HepG2 (cell line): ENCODE data around the gene ICAM3. TPM values are rescaled to one million over a fixed set of nuclear protein-coding genes. Genes with fewer than 3 reads are reported as not detected.

Experiments used
- ARNT2 ChIP-seq: sonication (generic); formaldehyde crosslinking; IDR thresholded peaks from 2 replicates; pipeline ENCODE4 v1.8.0; 2022; ENCODE audit warnings: mild to moderate bottlenecking, low read depth, missing genetic modification reagents, moderate library complexity
- ASH2L ChIP-seq: fragments of 300-600, 200-600 bp; sonication (generic); IDR thresholded peaks from 2 replicates; pipeline ENCODE4 v1.7.0; 2017; ENCODE audit warnings: low read depth, mild to moderate bottlenecking, moderate library complexity, mixed read lengths, low read length; ENCODE audit not compliant: insufficient read length
- CHCHD3 ChIP-seq: sonication (generic); formaldehyde crosslinking; IDR thresholded peaks from 2 replicates; pipeline ENCODE4 v1.8.0; 2022; ENCODE audit warnings: mild to moderate bottlenecking, missing genetic modification reagents, moderate library complexity
- ERF ChIP-seq: IDR thresholded peaks from 2 replicates; pipeline ENCODE4 v1.6.1; 2018; ENCODE audit warnings: missing biosample characterization, missing genetic modification reagents
- EZH2 ChIP-seq: conservative IDR thresholded peaks from 2 replicates; pipeline ENCODE4 v1.6.1; 2012; ENCODE audit warnings: mild to moderate bottlenecking, low read depth, low read length, moderate library complexity
- FLYWCH1 ChIP-seq: sonication (generic); formaldehyde crosslinking; IDR thresholded peaks from 2 replicates; pipeline ENCODE4 v1.8.1; 2023; ENCODE audit warnings: mild to moderate bottlenecking, missing genetic modification reagents
- HIVEP1 ChIP-seq: sonication (generic); formaldehyde crosslinking; IDR thresholded peaks from 2 replicates; pipeline ENCODE4 v1.4.0; 2020; ENCODE audit warnings: mild to moderate bottlenecking, missing genetic modification reagents
- HNRNPH1 ChIP-seq: fragments of 200-400 bp; formaldehyde crosslinking; optimal IDR thresholded peaks from 2 replicates; pipeline ENCODE3; 2017; ENCODE audit warnings: mild to moderate bottlenecking, low read depth, low read length
- KDM2A ChIP-seq: sonication (generic); formaldehyde crosslinking; IDR thresholded peaks from 2 replicates; pipeline ENCODE4 v1.4.0; 2020; ENCODE audit warnings: low read depth, missing genetic modification reagents, borderline replicate concordance
- KDM6A ChIP-seq: IDR thresholded peaks from 2 replicates; pipeline ENCODE4 v1.6.1; 2016; ENCODE audit warnings: low read depth
- MED13 ChIP-seq: sonication (generic); formaldehyde crosslinking; IDR thresholded peaks from 2 replicates; pipeline ENCODE4 v1.5.0; 2020; ENCODE audit warnings: missing genetic modification reagents
- NCOA2 ChIP-seq: sonication (generic); formaldehyde crosslinking; IDR thresholded peaks from 2 replicates; pipeline ENCODE4 v1.8.0; 2022; ENCODE audit warnings: inconsistent platforms
- NR2C2 ChIP-seq: sonication (generic); formaldehyde crosslinking; IDR thresholded peaks from 2 replicates; pipeline ENCODE4 v1.4.0; 2020; ENCODE audit warnings: missing genetic modification reagents, mild to moderate bottlenecking, moderate library complexity, borderline replicate concordance
- REL ChIP-seq: sonication (generic); formaldehyde crosslinking; conservative IDR thresholded peaks from 2 replicates; pipeline ENCODE4 v1.8.0; 2022; ENCODE audit warnings: mild to moderate bottlenecking, missing genetic modification reagents, moderate library complexity
- REXO4 ChIP-seq: sonication (generic); formaldehyde crosslinking; IDR thresholded peaks from 2 replicates; pipeline ENCODE4 v1.8.0; 2022; ENCODE audit warnings: missing genetic modification reagents, mild to moderate bottlenecking, borderline replicate concordance
- RNF2 ChIP-seq: fragments of 450-650 bp; conservative IDR thresholded peaks from 2 replicates; pipeline ENCODE4 v1.6.1; 2016; ENCODE audit warnings: low read depth
- SATB2 ChIP-seq: sonication (generic); formaldehyde crosslinking; IDR thresholded peaks from 2 replicates; pipeline ENCODE4 v1.5.0; 2020; ENCODE audit warnings: missing genetic modification reagents
- SIN3A ChIP-seq: IDR thresholded peaks from 2 replicates; pipeline ENCODE4 v1.6.1; 2011; ENCODE audit warnings: low read depth, mild to moderate bottlenecking, control low read depth, low read length, borderline replicate concordance
- ZNF101 ChIP-seq: sonication (generic); formaldehyde crosslinking; IDR thresholded peaks from 2 replicates; pipeline ENCODE4 v1.4.0; 2020; ENCODE audit warnings: mild to moderate bottlenecking, low read depth, missing genetic modification reagents, borderline replicate concordance
- ZNF556 ChIP-seq: sonication (generic); formaldehyde crosslinking; IDR thresholded peaks from 2 replicates; pipeline ENCODE4 v1.4.0; 2020; ENCODE audit warnings: mild to moderate bottlenecking, missing genetic modification reagents, borderline replicate concordance
- ZNF563 ChIP-seq: sonication (generic); formaldehyde crosslinking; IDR thresholded peaks from 2 replicates; pipeline ENCODE4 v1.8.0; 2022; ENCODE audit warnings: mild to moderate bottlenecking, moderate library complexity, missing genetic modification reagents
- ZNF605 ChIP-seq: sonication (generic); formaldehyde crosslinking; IDR thresholded peaks from 2 replicates; pipeline ENCODE4 v1.8.0; 2022; ENCODE audit warnings: mild to moderate bottlenecking, missing genetic modification reagents
- ZNF724P ChIP-seq: sonication (generic); formaldehyde crosslinking; IDR thresholded peaks from 2 replicates; pipeline ENCODE4 v1.8.0; 2022; ENCODE audit warnings: missing genetic modification reagents, borderline replicate concordance
- ZNF737 ChIP-seq: sonication (generic); formaldehyde crosslinking; IDR thresholded peaks from 2 replicates; pipeline ENCODE4 v1.5.0; 2020; ENCODE audit warnings: missing genetic modification reagents, mild to moderate bottlenecking, borderline replicate concordance
- ZSCAN20 ChIP-seq: sonication (generic); formaldehyde crosslinking; IDR thresholded peaks from 2 replicates; pipeline ENCODE4 v1.4.0; 2020; ENCODE audit warnings: missing genetic modification reagents, mild to moderate bottlenecking, borderline replicate concordance
- polyA plus RNA-seq, 8 experiments: library from polyadenylated mRNA; depleted of rRNA in 3 of 8; stranded (reverse) in 7 of 8; unstranded in 1 of 8; fragments of >200 nt; fragmentation: Illumina TruSeq in 4 of 8; extraction: Trizol in 4 of 8; gene quantifications; 2 replicates each; pipeline versions ENCODE4 v1.2.1 to v1.2.3, GENCODE V29; 2011 to 2016; ENCODE audit warnings: low read depth in 4 of 8, missing spikeins in 1 of 8, mixed read lengths in 1 of 8; ENCODE audit not compliant: insufficient read depth in 1 of 8
- total RNA-seq, 5 experiments: library from RNA; depleted of rRNA; stranded (reverse); fragments of >200 nt; fragmentation: Illumina TruSeq; extraction: Trizol; gene quantifications; 2 replicates each; pipeline ENCODE4 v1.2.3, GENCODE V29; 2016; ENCODE audit warnings: low read depth in 1 of 5
- TF ChIP-seq, protein P1 (sequence below): sonication (generic); formaldehyde crosslinking; conservative IDR thresholded peaks from 2 replicates; pipeline ENCODE4 v1.4.0; 2020; ENCODE audit warnings: missing genetic modification reagents
- TF ChIP-seq, protein P2 (sequence below): sonication (generic); formaldehyde crosslinking; IDR thresholded peaks from 2 replicates; pipeline ENCODE4 v1.4.0; 2020; ENCODE audit warnings: missing genetic modification reagents

Gene ICAM3
- total and polyA plus RNA-seq, 2 of the 13 experiments (the other 11 are each of a cell fraction or from before 2014, with no cell fraction given) = 14.1 to 21.0 TPM

DNA sequence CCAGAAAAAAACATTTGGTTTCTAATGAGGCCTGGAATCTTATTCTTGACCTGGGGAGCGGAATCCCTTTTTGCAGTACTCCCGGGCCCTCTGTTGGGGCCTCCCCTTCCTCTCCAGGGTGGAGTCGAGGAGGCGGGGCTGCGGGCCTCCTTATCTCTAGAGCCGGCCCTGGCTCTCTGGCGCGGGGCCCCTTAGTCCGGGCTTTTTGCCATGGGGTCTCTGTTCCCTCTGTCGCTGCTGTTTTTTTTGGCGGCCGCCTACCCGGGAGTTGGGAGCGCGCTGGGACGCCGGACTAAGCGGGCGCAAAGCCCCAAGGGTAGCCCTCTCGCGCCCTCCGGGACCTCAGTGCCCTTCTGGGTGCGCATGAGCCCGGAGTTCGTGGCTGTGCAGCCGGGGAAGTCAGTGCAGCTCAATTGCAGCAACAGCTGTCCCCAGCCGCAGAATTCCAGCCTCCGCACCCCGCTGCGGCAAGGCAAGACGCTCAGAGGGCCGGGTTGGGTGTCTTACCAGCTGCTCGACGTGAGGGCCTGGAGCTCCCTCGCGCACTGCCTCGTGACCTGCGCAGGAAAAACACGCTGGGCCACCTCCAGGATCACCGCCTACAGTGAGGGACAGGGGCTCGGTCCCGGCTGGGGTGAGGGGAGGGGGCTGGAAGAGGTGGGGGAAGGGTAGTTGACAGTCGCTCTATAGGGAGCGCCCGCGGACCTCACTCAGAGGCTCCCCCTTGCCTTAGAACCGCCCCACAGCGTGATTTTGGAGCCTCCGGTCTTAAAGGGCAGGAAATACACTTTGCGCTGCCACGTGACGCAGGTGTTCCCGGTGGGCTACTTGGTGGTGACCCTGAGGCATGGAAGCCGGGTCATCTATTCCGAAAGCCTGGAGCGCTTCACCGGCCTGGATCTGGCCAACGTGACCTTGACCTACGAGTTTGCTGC, 52.4 kb downstream of the ICAM3 start, which contains the start of gene ICAM4 (continued):
- TF ChIP-seq NCOA2 (CRISPR knock-in tag) (0 out of 2 replicates have a peak, but pooled peaks have one; percentile 24), RNF2 (no peak), REXO4 (CRISPR knock-in tag) (peak; percentile 60; the same call in 1 of the 2 replicates), ZNF556 (CRISPR knock-in tag) (no peak), ZNF724P (no peak), SATB2 (CRISPR knock-in tag) (peak; percentile 19; the same call in 1 of the 2 replicates), FLYWCH1 (CRISPR knock-in tag) (no peak), REL (CRISPR knock-in tag) (no peak), ZNF605 (CRISPR knock-in tag) (no peak), ERF (CRISPR knock-in tag) (peak; percentile 54; the same call in 1 of the 2 replicates), ZNF101 (CRISPR knock-in tag) (no peak), SIN3A (no peak), KDM2A (CRISPR knock-in tag) (peak; percentile 96), HIVEP1 (no peak), HNRNPH1 (no peak), KDM6A (CRISPR knock-in tag) (no peak), ZSCAN20 (peak; percentile 72; the same call in 1 of the 2 replicates), ZNF737 (CRISPR knock-in tag) (no peak), EZH2 (no peak), ARNT2 (peak; percentile 34; the same call in 1 of the 2 replicates), ZNF563 (no peak), CHCHD3 (no peak), NR2C2 (no peak), ASH2L (no peak), MED13 (no peak)
- TF ChIP-seq, protein P1, sequence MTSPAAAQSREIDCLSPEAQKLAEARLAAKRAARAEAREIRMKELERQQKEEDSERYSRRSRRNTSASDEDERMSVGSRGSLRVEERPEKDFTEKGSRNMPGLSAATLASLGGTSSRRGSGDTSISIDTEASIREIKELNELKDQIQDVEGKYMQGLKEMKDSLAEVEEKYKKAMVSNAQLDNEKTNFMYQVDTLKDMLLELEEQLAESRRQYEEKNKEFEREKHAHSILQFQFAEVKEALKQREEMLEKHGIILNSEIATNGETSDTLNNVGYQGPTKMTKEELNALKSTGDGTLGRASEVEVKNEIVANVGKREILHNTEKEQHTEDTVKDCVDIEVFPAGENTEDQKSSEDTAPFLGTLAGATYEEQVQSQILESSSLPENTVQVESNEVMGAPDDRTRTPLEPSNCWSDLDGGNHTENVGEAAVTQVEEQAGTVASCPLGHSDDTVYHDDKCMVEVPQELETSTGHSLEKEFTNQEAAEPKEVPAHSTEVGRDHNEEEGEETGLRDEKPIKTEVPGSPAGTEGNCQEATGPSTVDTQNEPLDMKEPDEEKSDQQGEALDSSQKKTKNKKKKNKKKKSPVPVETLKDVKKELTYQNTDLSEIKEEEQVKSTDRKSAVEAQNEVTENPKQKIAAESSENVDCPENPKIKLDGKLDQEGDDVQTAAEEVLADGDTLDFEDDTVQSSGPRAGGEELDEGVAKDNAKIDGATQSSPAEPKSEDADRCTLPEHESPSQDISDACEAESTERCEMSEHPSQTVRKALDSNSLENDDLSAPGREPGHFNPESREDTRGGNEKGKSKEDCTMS (CRISPR knock-in tag) = no peak
- TF ChIP-seq, protein P2, sequence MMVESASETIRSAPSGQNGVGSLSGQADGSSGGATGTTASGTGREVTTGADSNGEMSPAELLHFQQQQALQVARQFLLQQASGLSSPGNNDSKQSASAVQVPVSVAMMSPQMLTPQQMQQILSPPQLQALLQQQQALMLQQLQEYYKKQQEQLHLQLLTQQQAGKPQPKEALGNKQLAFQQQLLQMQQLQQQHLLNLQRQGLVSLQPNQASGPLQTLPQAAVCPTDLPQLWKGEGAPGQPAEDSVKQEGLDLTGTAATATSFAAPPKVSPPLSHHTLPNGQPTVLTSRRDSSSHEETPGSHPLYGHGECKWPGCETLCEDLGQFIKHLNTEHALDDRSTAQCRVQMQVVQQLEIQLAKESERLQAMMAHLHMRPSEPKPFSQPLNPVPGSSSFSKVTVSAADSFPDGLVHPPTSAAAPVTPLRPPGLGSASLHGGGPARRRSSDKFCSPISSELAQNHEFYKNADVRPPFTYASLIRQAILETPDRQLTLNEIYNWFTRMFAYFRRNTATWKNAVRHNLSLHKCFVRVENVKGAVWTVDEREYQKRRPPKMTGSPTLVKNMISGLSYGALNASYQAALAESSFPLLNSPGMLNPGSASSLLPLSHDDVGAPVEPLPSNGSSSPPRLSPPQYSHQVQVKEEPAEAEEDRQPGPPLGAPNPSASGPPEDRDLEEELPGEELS (CRISPR knock-in tag) = peak; percentile 26
